Measurements from ENCODE around the gene LGALS3BP.
"Not testable (repeated sequence)": the region's sequence is repeated elsewhere in the genome, so short reads cannot be mapped to it uniquely, and the experiment has no call there.

Gene LGALS3BP

GRCh38 chr17:78977997-78978973 is 1.4 kb downstream of the LGALS3BP start:
- no peak for DNase-seq

DNA sequence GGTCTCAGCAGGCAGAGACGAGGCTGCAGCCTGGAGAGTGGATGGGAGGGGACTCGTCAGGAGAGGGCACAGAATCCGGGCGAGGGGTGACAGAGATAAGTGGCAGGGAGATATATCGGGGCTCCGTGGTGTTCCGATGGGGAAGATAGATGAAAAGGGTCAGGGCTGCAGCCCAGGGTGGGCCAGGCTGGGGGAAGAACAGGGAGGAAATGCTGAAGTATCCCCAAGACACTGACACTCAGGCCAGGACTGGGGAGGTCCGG is 2.1 kb downstream of the LGALS3BP start:
- DNase-seq = no peak

DNA sequence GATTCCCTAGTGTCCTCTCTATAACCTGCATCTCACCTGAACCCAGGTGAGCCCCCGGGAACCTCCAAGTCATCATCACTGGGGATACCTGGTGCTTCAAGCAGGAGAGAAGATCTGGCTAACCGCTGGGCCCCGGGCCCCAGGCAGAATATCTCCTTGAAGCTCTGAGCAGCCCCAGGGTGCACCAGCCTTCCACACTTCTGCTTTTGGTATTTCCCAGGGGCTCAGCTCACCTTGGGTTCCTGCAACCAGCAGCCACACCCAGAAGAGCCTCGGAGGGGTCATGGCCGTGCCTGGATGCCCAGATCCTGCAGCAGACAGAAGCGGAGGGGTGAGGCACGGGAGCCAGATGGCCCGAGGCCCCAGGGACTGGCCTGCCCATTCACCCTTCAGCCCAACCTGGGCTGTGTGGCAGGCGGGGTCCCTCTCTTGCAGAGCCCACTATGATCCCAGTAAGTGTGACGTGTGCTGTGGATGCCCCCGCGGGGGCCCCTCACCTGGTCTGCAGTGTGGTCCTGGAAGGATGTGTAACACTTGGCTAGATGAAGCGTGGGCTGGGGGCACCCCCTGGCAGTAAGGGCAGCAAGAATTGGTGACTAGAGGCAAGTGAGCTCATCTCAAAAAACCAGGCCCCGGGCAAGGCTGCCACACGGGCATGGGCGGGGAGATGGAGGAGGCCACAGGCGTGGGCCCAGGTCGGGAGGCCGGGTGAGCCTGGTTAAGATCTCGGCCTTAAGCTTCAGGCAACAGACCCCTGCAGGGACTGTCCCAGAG is 2.6 kb downstream of the LGALS3BP start:
- no peak for DNase-seq

GRCh38 chr17:78974635-78975591 is 4.8 kb downstream of the LGALS3BP start:
- no peak for DNase-seq

DNA sequence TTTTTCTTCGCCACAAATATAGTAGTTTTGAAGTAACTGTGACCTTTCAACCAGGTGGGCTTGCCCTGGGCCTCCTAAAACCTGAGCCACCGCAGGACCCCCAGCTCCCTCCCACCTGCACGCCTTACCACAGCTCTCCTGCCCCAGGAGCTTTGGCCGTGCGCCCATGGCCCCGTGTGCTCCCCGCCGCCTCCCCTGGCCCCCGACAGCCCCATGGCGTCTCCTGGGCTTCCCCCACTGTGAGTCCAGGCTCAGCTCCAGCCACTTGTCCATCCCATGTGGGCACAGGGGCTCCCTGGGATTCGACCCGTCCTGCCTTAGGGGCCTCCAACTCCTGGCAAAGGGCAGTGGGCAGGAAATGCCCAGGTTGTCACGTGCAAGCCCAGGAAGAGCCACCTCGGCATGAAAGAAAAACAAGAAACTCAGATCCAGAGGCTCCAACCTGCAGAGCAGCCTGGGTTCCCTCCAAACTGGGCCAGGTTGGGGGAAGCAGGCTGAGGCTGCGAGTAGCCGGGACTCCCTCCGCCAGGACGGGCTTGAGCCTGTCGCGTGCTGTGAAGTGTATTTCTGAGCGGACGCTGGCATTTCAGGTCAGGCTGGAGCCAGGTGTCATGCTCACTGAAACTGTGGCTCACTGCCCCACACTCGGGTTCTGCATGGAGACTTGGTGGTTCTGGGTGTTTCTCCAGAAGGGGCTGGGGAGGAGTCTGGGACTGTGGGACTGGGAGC is 5.8 kb downstream of the LGALS3BP start:
- no peak for DNase-seq

DNA sequence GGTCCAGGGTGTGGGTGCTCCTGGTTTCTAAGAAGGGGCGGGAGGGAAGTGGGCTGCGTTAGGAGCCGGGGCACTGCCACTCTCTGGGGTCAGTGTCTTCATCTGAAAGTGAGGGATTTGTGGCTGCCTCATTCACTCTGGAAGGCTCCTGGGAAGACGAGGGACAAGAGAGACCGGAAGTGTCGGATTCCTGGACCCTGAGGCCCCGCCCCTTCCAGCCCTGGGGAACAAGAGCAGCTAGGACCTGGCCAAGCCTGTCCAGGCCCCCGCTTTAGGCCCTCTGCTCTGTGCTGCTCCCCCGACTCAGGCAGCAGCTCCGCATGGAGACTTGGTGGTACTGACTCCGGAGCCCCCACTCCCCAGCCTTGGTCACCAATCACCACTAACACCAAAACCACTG is 6.5 kb downstream of the LGALS3BP start:
- DNase-seq = no peak

DNA sequence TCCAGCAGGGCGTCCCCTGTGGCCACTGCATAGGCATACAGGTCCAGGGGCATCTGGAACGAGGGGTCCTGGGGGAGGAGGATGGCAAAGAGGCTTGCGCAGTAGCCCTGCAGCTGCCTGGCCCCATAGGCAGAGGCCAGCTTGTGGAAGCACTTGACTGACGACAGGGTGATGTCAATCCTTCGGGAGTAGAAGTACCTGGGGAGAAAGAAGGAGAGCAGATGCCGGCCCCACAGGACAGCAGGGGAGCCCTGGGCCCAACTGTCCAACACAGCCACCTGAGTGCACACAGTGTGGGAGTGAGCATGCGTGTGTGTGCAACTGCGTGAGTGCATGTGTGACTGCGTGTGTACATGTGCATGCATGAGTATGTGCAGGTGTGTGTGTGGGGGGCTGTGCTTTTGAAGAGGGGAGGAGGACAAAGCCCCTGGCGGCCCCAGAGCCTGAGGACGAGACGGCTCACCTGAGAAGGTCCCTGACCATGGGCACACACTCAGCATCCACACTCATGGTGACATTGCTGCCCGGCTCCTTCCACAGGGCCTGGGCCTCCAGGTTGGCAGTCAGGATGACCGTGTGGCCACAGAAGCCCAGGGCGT is 7.1 kb downstream of the LGALS3BP start:
- DNase-seq = no peak

GRCh38 chr17:78971756-78972506 is 7.8 kb downstream of the LGALS3BP start:
- DNase-seq = no peak

GRCh38 chr17:78970834-78971755 is 8.6 kb downstream of the LGALS3BP start:
- peak; percentile 74 for DNase-seq

DNA sequence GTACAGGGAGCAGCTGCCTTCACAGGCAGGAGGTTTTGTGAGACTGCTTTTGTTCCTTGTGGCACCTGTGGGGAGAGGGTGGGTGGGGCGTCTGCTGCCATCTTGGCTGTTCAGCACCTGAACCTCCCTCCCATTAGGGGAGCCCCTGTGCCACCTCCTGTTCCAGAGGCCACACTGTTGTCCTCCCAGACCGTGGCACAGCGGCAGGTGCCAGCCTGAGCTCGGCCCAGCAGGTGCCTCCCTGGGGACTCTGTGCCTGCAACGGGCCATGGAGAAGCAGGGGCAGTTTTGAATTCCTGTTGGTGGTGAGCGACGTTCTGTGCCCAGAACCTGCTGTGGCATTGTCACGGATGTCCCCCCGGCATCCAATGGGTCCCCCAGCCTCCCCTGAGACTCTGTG is 9.9 kb downstream of the LGALS3BP start:
- peak; percentile 11 for DNase-seq

DNA sequence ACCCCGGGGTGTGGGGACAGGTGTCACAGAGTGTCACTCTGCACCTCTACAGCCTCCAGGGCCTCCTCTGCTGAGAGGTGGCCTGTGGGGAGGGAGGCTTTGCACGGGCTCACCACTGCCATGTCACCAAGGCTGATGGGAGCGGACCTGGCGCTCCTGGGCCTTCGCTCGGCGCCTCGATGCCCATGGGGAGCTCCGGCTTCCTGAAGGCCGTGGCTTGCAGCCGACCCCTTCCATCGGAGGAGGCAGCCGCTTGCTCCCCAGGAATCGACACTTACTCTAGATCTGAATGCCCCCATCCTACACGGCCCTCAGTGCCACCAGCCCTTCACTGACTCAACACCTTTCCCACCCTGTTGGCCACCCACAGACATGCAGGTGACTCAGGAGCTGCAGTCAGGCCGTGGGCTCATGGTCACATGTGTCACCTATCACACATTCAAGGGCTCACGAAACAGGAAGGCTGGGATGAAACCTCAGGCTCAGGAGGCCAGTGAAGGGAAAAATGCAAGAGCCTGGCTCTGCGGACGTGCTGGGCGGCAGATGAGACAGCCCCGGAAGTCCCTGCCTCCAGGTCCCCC is 11.9 kb downstream of the LGALS3BP start:
- DNase-seq = no peak

GRCh38 chr17:78966910-78967600 is 12.7 kb downstream of the LGALS3BP start:
- no peak for DNase-seq

- DNase-seq = no peak
Observed at GRCh38 chr17:78966123-78966813, 13.5 kb downstream of the LGALS3BP start.

DNA sequence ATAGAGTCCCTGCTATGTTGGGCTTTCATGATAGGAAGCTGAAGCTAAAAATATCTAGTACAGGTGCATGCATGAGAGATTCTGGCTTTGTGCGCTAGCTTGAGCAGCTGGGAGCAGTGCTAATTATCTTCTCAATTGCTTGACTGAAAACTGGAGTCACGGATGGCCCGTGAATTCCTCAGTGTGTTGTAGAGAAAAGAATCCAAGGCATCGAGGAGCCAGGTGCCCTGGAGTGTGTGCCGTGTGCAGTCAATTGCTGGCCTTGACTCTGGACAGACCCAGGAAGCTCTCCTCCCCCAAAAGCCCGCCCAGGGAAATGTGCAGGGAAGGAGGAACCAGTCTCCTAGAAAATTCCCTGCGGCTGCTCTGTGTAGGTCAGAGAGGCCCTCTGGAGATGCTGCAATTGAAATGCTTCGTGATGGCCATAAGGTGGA is 14.2 kb downstream of the LGALS3BP start:
- DNase-seq = no peak

DNA sequence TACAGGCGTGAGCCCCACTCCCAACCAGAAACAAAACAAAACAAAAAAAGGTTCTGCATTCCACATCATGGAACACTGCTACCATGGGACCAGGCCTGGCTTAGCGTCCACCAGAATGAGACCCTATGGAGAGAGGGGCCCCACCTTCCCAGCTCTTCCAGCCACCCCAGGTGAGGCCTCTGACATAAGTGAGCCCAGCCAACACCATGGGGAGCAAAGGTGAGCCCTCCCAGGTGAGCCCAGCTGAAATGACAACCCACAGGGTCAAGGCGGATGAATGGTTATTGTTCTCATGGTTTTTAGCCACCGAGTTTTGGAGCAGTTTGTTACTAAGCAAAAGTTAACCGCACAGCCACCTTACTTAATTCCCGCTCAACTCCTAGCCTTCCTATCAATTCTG is 16.3 kb downstream of the LGALS3BP start:
- no peak for DNase-seq

DNA sequence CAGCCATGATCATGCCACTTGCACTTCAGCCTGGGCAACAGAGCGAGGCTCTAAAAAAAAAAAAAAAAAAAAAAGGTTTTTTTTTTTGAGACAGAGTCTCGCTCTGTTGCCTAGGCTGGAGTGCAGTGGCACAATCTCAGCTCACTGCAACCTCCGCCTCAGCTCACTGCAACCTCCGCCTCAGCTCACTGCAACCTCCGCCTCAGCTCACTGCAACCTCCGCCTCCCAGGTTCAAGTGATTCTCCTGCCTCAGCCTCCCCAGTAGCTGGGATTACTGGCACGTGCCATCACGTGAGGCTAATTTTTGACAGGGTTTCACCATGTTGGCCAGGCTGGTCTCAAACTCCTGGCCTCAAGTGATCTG is 16.8 kb downstream of the LGALS3BP start:
- not testable (repeated sequence) for DNase-seq

DNA sequence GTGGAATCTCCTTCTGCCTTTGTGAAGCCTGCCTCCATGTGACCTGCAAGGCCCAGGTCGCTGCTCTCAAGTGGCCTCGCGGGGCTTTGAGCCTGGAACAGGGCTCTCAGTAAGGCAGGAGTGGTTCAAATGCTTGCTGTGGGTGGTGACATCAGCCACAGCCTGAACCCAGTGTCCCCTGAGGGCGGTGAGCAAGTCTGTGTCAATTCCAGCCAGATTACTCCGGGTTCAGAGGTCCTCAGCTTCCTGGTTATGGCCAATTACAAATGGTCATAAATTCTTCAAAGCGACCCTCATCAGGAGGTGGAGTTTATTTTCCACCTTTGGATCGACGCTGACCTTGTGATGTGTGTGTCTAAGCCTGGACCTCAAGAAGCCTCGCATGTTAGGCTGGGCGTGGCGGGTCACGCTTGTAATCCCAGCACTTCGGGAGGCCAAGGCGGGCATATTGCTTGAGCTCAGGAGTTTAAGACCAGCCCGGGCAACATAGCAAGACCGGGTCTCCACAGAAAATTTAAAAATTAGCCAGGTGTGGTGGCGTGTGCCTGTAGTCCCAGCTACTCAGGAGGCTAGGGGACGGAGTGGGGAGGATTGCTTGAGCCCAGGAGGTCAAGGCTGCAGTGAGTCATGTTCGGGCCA is 17.3 kb downstream of the LGALS3BP start:
- no peak for DNase-seq

DNA sequence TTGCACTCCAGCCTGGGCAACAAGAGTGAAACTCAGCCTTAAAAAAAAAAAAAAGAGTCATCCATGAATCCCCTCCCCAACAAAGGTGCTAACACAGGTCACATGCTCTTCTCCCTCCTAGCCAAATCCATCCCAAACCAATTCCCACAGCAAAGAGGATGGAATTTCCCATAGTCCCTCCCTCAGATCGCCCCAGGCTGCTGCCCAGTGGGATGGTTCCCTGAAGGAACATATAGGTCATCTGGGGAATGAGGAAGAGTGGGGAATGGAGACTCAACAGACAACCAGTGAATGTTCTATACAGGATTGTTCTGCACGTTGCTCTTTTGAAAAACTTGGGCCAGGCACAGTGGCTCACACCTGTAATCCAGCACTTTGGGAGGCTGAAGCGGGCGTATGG is 18.2 kb downstream of the LGALS3BP start:
- DNase-seq = no peak

Measured in NCI-H1092 treated with DMSO at 0.1 percent for 48 hours (cell line).